ENCODE data around the gene SAMD4B. TPM values are rescaled to one million over a fixed set of nuclear protein-coding genes. Genes with fewer than 3 reads are reported as not detected.
"Not testable (repeated sequence)": the region's sequence is repeated elsewhere in the genome, so short reads cannot be mapped to it uniquely, and the experiment has no call there.

The SAMD4B gene
- total and polyA plus RNA-seq, 2 experiments from 2014 or later, result 54.8 to 61.0 TPM

- H3K4me1 ChIP-seq (ENCODE audit: insufficient read depth), result peaks cover 16% of the 10 kb centered on the region
- no peak overlapping the region for H3K27ac ChIP-seq
- TF ChIP-seq CTCF (IDR thresholded peaks at IDR 0.05; ENCODE audit: poor library complexity) (no peak), EZH2 (IDR thresholded peaks at IDR 0.05; ENCODE audit: borderline replicate concordance) (no peak), EZH2phosphoT487 (IDR thresholded peaks at IDR 0.05; ENCODE audit: low read depth, severe bottlenecking, unreplicated experiment) (no peak)
- H2AFZ ChIP-seq, result no peak overlapping the region
- H3K4me2 ChIP-seq, result no peak overlapping the region
- H3K27me3 ChIP-seq, result no peaks in the 10 kb centered on the region
- 100% methylated on average over 1 of the region's 1 CpG for WGBS (ENCODE audit: low lambda C conversion rate, missing lambda C conversion rate)
- no peak for DNase-seq (ENCODE audit: low spot score)
- H3K9me2 ChIP-seq (replicated peaks; ENCODE audit: insufficient read depth), result no peaks in the 10 kb centered on the region
- H3K36me3 ChIP-seq (replicated peaks; ENCODE audit: insufficient read depth, low read depth), result no peaks in the 10 kb centered on the region
- H4K20me1 ChIP-seq (ENCODE audit: insufficient read depth, poor library complexity, severe bottlenecking), result peaks cover 12% of the 10 kb centered on the region
- H3K9me3 ChIP-seq (ENCODE audit: low read depth), result no peaks in the 10 kb centered on the region
- peaks cover 34% of the 10 kb centered on the region for H3K79me2 ChIP-seq
- no peak overlapping the region for H3K4me3 ChIP-seq
These were observed 2.5 kb upstream of the SAMD4B start for GRCh38 chr19:39339674-39340073.

- Histone ChIP-seq H3K79me2 (peaks cover 38% of the 10 kb centered on the region), H4K20me1 (ENCODE audit: insufficient read depth, poor library complexity, severe bottlenecking) (peaks cover 12% of the 10 kb centered on the region), H3K4me2 (peak overlapping the region; percentile 89), H3K4me1 (ENCODE audit: insufficient read depth) (peaks cover 16% of the 10 kb centered on the region)
- not testable (repeated sequence) for H2AFZ ChIP-seq; H3K27ac ChIP-seq; H3K36me3 ChIP-seq (replicated peaks; ENCODE audit: insufficient read depth, low read depth); H3K27me3 ChIP-seq; H3K4me3 ChIP-seq; H3K9me2 ChIP-seq (replicated peaks; ENCODE audit: insufficient read depth); H3K9me3 ChIP-seq (ENCODE audit: low read depth); DNase-seq (ENCODE audit: low spot score)
- WGBS (ENCODE audit: low lambda C conversion rate, missing lambda C conversion rate), result 89% methylated on average over 7 of the region's 7 CpGs
These were observed 2.1 kb upstream of the SAMD4B start for GRCh38 chr19:39340156-39340555.

- peak; percentile 57 for DNase-seq (ENCODE audit: low spot score)
- 12% methylated on average over 11 of the region's 17 CpGs for WGBS (ENCODE audit: low lambda C conversion rate, missing lambda C conversion rate)
These were observed 997 bp upstream of the SAMD4B start for GRCh38 chr19:39341129-39341718.

More at GRCh38 chr19:39341129-39341718, 997 bp upstream of the SAMD4B start:
- H3K9me2 ChIP-seq (replicated peaks; ENCODE audit: insufficient read depth), result no peaks in the 10 kb centered on the region
- H4K20me1 ChIP-seq (ENCODE audit: insufficient read depth, poor library complexity, severe bottlenecking), result peaks cover 17% of the 10 kb centered on the region
- peak overlapping the region; percentile 89 for H3K27ac ChIP-seq
- no peaks in the 10 kb centered on the region for H3K36me3 ChIP-seq (replicated peaks; ENCODE audit: insufficient read depth, low read depth)
- H2AFZ ChIP-seq, result peak overlapping the region; percentile 90
- H3K4me1 ChIP-seq (ENCODE audit: insufficient read depth), result peaks cover 16% of the 10 kb centered on the region
- no peaks in the 10 kb centered on the region for H3K9me3 ChIP-seq (ENCODE audit: low read depth)
- H3K4me3 ChIP-seq, result peak overlapping the region; percentile 90
- peaks cover 49% of the 10 kb centered on the region for H3K79me2 ChIP-seq
- no peak for TF ChIP-seq CTCF (IDR thresholded peaks at IDR 0.05; ENCODE audit: poor library complexity)
- TF ChIP-seq EZH2phosphoT487 (IDR thresholded peaks at IDR 0.05; ENCODE audit: low read depth, severe bottlenecking, unreplicated experiment), result no peak
- TF ChIP-seq EZH2 (IDR thresholded peaks at IDR 0.05; ENCODE audit: borderline replicate concordance), result no peak
- H3K4me2 ChIP-seq, result peak overlapping the region; percentile 89
- no peaks in the 10 kb centered on the region for H3K27me3 ChIP-seq

Measured in hepatocyte (in vitro differentiated cells).